Measurements from ENCODE around the gene PEX10. TPM values are rescaled to one million over a fixed set of nuclear protein-coding genes. Genes with fewer than 3 reads are reported as not detected.

PEX10 gene
- polyA plus RNA-seq, 1 experiment, result 11.9 TPM

DNA sequence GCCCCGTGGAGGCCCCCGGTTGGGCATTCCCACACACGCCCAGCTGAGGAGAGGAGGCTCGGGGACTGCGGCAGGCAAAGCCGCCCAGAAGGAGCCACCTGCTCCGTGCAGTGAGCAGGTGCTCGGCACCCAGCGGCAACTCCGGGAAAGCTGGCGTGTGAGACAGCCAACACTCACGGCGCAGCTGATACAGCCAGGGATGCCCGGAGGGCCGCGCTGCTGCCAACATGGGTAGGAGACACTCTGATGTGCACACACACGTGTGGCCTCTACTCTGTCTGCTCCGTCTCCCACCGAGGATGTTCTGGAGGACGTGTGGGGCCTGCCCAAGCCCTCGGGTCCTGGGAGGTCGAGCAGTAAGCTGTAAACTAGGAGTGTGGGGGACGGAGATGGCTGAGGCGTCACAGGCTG is 33.9 kb downstream of the PEX10 start:
- TF ChIP-seq, protein P1, sequence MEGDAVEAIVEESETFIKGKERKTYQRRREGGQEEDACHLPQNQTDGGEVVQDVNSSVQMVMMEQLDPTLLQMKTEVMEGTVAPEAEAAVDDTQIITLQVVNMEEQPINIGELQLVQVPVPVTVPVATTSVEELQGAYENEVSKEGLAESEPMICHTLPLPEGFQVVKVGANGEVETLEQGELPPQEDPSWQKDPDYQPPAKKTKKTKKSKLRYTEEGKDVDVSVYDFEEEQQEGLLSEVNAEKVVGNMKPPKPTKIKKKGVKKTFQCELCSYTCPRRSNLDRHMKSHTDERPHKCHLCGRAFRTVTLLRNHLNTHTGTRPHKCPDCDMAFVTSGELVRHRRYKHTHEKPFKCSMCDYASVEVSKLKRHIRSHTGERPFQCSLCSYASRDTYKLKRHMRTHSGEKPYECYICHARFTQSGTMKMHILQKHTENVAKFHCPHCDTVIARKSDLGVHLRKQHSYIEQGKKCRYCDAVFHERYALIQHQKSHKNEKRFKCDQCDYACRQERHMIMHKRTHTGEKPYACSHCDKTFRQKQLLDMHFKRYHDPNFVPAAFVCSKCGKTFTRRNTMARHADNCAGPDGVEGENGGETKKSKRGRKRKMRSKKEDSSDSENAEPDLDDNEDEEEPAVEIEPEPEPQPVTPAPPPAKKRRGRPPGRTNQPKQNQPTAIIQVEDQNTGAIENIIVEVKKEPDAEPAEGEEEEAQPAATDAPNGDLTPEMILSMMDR (IDR thresholded peaks at IDR 0.05; ENCODE audit: low read depth, low read length), result no peak
- Histone ChIP-seq H3K27me3 (ENCODE audit: control insufficient read depth, insufficient read depth, low read length) (no peaks in the 10 kb centered on the region), H3K9me3 (ENCODE audit: control insufficient read depth, insufficient read depth, low read length) (no peaks in the 10 kb centered on the region; the same call in 1 of the 2 replicates), H3K27ac (ENCODE audit: low read depth, low read length) (no peak overlapping the region), H3K4me3 (ENCODE audit: low read depth, low read length) (no peak overlapping the region)
- ChIA-PET CTCF (interaction anchor here (1.0 to 8.6 kb wide), 3 partner anchors 149 to 184 kb away, joined by 3 to 255 read pairs (median 3); partner anchors contain the start of gene FAAP20), POLR2A (interaction anchor here (0.6 kb wide), 1 partner anchor 67 kb away, joined by 3 read pairs; no protein-coding TSS in a partner anchor)
- no peak for DNase-seq (ENCODE audit: low read depth, low spot score)

DNA sequence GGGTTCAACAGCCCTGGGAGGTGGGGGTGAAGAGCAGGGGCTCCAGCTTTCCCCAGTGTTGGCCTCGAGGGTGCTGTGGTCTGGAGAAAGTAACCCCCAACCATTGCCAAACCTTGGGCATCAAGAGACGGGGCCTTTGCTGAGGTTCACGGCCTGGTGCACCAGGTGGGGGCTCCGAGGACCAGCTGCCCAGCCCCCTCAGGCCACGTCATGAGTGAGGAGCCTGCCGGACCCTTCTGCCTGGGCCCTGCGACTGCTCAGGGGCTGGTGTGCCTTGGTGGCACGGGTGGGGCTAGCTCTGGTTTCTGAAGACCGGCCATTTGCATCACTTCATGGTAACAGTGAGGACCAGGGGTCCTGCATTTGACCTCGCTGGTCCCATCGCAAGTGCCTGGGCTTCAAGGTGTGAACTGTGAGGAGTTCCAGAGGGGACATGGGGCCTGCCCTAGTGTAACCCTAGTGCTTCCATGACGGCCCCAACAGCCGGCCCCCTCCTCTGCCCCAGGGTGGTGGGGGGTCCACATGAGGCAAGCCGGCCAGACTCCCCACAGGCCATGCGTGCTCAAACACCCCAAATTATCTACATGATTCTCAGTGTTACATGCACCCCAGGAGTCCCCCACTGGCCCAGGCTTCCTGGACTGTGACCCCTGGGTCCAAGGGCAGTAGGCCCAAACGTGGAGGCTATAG is 34.5 kb downstream of the PEX10 start:
- Histone ChIP-seq H3K27ac (ENCODE audit: low read depth, low read length) (no peak overlapping the region), H3K4me3 (ENCODE audit: low read depth, low read length) (no peak overlapping the region), H3K27me3 (ENCODE audit: control insufficient read depth, insufficient read depth, low read length) (no peaks in the 10 kb centered on the region), H3K9me3 (ENCODE audit: control insufficient read depth, insufficient read depth, low read length) (no peaks in the 10 kb centered on the region; the same call in 1 of the 2 replicates)
- TF ChIP-seq, protein P1 (IDR thresholded peaks at IDR 0.05; ENCODE audit: low read depth, low read length), result no peak
- CTCF ChIA-PET, result interaction anchor here (8.6 kb wide), 1 partner anchor 184 kb away, joined by 255 read pairs; the partner anchor contains the start of gene FAAP20
- POLR2A ChIA-PET, result interaction anchor here (0.9 kb wide), 1 partner anchor 183 kb away, joined by 5 read pairs; no protein-coding TSS in a partner anchor
- DNase-seq (ENCODE audit: low read depth, low spot score), result no peak

DNA sequence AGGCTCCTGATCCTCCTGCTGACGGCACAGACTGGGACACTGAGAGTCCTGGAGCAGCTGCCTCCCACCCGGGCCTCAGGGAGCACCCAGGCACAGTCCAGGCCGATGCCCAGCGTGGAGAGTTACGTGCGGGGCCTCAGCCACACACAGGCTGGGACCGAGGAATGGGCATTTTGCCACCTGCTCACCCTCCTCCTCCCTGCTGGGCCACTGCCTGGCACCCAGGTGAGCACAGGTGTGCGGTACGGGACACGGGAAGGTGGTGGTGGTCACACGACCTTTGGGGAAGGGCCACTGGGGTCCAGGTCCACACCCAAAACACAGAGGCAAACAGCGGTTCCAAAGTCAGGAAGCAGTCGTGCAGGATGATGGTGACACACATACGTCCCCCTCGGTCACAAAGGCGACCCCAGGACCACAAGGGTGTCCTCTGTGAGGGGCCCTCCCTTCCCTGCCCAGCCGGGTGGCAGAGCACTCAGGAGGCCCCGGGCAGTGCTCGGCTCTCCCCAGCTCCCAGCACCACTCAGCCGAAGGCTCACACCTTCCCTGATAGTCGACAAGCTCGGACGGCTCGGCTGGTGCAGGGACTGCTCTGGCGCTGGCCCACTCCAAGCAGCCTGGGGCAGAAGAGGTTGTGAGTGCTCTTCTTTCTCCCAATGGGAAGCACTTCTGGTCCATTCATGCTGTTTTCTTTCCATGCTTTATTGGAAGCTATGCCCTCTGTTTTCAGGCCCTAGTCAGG is 35.3 kb downstream of the PEX10 start:
- CTCF ChIA-PET, result interaction anchor here (2.0 to 8.6 kb wide), 2 partner anchors 182 to 183 kb away, joined by 12 to 255 read pairs; partner anchors contain the start of gene FAAP20
- no peak overlapping the region for H3K27ac ChIP-seq (ENCODE audit: low read depth, low read length)
- no peak for DNase-seq (ENCODE audit: low read depth, low spot score)
- POLR2A ChIA-PET, result interaction anchor here (0.9 kb wide), 1 partner anchor 182 kb away, joined by 5 read pairs; no protein-coding TSS in a partner anchor
- no peak overlapping the region for H3K4me3 ChIP-seq (ENCODE audit: low read depth, low read length)
- no peaks in the 10 kb centered on the region; the same call in 1 of the 2 replicates for H3K9me3 ChIP-seq (ENCODE audit: control insufficient read depth, insufficient read depth, low read length)
- H3K27me3 ChIP-seq (ENCODE audit: control insufficient read depth, insufficient read depth, low read length), result no peaks in the 10 kb centered on the region
- TF ChIP-seq, protein P1 (IDR thresholded peaks at IDR 0.05; ENCODE audit: low read depth, low read length), result no peak

DNA sequence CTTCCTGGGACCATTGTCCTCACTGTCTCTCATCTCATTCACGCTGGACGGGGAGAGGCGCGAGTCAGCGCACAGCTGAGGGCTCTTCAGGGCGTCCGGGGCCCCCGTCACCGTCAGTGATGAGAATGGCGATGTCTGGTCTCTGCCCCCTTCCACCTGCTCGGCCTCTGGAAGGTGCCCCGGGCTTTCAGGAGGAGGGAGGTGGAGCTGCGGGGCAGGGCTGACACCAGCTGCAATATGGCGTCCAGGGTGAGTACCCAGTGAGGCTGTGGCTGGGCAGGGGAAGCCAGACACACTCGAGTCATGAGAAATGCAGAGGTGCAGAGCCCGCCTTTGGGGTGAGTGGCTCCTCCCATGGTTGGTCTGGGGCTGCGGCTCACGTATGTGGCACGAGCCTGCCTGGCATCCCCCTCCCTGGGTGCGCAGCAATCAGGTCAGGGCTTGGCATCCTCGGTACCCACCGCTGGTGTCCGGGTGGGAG is 36.1 kb downstream of the PEX10 start:
- TF ChIP-seq, protein P1 (IDR thresholded peaks at IDR 0.05; ENCODE audit: low read depth, low read length), result no peak
- Histone ChIP-seq H3K4me3 (ENCODE audit: low read depth, low read length) (no peak overlapping the region), H3K27me3 (ENCODE audit: control insufficient read depth, insufficient read depth, low read length) (no peaks in the 10 kb centered on the region), H3K27ac (ENCODE audit: low read depth, low read length) (no peak overlapping the region), H3K9me3 (ENCODE audit: control insufficient read depth, insufficient read depth, low read length) (no peaks in the 10 kb centered on the region; the same call in 1 of the 2 replicates)
- no peak for DNase-seq (ENCODE audit: low read depth, low spot score)
- CTCF ChIA-PET, result interaction anchor here (2.0 kb wide), 1 partner anchor 181 kb away, joined by 12 read pairs; the partner anchor contains the start of gene FAAP20
- POLR2A ChIA-PET, result no interaction called here

Measured in AG04450 (cell line).